GM06990 (cell line): ENCODE data around the gene CLEC4F.

Source experiments
- DNase-seq: peaks from one replicate; pipeline ENCODE4 v3.0.0-alpha.2; 2011; ENCODE audit not compliant: insufficient read length; ENCODE audit errors: extremely low read depth
- H3K27me3 ChIP-seq: replicated peaks from 2 replicates; pipeline ENCODE4 v1.6.0; 2011; ENCODE audit warnings: low read length; ENCODE audit not compliant: control insufficient read depth, insufficient read depth
- H3K36me3 ChIP-seq: 2 replicates; pipeline ENCODE4 v1.5.1; 2011; ENCODE audit warnings: low read length; ENCODE audit not compliant: control insufficient read depth, insufficient read depth
- H3K4me3 ChIP-seq: replicated peaks from 2 replicates; pipeline ENCODE4 v1.5.1; 2011; ENCODE audit warnings: low read depth, mild to moderate bottlenecking, control low read depth, low read length
- TF ChIP-seq, protein P1 (sequence below): IDR thresholded peaks from 2 replicates; pipeline ENCODE4 v1.5.1; 2011; ENCODE audit warnings: low read length, control low read depth, mild to moderate bottlenecking, inconsistent platforms; ENCODE audit not compliant: insufficient read depth, poor library complexity, severe bottlenecking

The CLEC4F gene

DNA sequence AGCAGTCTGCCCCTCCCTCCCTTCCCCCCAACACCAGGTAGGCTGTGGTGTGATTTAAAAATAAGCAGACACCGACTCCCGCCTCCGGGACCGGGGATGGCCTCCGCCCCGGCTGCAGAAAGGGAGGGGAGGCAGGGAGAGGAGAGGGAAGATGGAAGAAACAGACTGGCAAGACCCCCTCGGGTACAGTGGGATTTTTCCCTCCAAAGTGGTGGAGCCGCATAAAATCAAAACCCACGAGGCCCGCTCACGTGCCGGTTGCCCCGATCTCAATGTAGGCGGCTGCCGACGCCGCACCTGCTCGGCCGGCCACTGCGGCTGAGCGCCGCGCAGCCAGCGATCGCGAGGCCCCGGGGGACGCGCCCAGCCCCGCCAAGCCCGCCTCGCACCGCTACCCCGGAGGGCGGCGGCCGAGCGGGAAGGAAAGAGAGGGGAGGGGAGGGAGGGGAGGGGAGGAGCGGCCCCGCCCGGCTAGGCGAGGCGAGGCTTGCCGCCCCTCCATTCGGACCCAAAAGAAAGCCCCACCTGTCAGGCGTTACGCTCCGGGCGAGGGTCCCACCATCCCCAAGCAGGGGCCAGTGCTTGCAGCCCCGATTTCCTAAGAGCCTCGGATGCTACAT lies 53.2 kb downstream of the CLEC4F start:
- Histone ChIP-seq H3K27me3 (peaks cover 1% of the 10 kb centered on the region), H3K4me3 (no peak overlapping the region), H3K36me3 (no peaks in the 10 kb centered on the region)
- peak; percentile 17 for DNase-seq
- TF ChIP-seq, protein P1, sequence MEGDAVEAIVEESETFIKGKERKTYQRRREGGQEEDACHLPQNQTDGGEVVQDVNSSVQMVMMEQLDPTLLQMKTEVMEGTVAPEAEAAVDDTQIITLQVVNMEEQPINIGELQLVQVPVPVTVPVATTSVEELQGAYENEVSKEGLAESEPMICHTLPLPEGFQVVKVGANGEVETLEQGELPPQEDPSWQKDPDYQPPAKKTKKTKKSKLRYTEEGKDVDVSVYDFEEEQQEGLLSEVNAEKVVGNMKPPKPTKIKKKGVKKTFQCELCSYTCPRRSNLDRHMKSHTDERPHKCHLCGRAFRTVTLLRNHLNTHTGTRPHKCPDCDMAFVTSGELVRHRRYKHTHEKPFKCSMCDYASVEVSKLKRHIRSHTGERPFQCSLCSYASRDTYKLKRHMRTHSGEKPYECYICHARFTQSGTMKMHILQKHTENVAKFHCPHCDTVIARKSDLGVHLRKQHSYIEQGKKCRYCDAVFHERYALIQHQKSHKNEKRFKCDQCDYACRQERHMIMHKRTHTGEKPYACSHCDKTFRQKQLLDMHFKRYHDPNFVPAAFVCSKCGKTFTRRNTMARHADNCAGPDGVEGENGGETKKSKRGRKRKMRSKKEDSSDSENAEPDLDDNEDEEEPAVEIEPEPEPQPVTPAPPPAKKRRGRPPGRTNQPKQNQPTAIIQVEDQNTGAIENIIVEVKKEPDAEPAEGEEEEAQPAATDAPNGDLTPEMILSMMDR = no peak

DNA sequence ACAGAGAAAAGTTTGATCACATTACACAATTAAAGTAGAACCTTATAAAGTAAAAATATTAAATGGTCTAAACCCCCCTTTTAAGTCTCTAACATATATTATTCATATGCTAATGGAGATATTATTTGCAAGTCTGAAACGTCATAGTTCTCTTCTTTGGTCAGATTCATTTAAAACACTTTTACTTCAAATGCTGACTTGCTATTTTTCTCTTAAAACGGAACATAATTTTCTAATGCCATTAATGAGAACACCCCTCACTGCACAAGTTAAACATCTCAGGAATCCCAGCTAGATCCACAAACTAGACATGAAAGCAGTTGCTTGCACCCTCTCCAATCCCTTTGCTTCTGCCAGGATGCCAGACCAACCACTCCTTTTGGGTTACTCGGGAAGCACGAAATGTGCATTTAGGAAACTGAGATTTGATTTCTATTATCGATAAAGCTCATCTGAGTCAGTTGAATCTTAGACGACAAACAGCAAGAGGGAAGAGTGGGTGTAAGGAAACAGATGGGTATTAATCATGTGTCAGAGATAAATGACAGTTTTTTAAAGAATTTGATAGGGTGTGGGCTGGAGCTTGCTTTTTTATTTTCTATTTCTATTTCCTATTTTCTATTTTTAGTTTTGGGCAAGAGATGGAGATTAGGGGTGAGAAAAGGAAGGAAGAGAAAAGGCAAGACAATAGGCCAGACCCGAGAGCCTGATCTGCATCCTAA lies 53.9 kb downstream of the CLEC4F start:
- TF ChIP-seq, protein P1 = no peak
- H3K4me3 ChIP-seq = no peak overlapping the region
- H3K27me3 ChIP-seq = peaks cover 1% of the 10 kb centered on the region
- no peaks in the 10 kb centered on the region for H3K36me3 ChIP-seq
- no peak for DNase-seq

DNA sequence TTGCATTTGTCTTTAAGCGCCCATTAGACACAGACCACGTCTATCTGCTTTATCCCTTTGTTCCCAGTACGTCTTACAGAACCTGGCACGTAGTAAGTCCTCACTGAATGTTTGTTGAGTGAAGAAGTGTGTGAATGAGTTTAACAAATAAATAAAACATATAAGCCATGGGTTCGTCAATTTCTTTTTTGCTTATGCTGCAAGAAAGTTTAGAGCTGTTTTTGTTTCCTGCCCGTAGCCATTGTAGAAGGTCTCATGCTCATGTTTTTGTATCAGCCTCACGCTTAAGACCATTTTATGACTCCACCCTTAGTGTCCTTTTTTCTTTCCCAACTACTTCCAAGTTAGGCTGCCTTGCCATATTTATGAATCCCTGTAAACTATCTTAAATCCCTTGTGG lies 54.9 kb downstream of the CLEC4F start:
- TF ChIP-seq, protein P1 = no peak
- Histone ChIP-seq H3K4me3 (no peak overlapping the region), H3K27me3 (peaks cover 1% of the 10 kb centered on the region), H3K36me3 (no peaks in the 10 kb centered on the region)
- no peak for DNase-seq

DNA sequence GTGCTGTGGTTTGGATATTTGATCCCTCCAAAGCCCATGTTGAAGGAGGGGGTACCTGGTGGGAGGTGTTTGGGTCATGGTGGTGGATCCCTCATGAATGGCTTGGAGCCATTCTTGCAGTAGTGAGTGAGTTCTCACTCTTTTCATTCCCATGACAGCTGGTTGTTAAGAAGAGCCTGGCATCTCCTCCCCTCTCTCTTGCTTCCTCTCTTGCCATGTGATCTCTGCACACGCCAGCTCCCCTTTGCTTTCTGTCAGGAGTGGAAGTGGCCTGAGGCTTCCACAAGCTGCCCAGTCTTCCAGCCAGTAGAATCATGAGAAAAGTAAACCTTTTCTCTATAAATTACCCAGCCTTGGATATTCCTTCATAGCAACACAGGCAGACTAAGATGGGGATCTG lies 61.0 kb downstream of the CLEC4F start:
- TF ChIP-seq, protein P1 = no peak
- H3K36me3 ChIP-seq = no peaks in the 10 kb centered on the region
- H3K27me3 ChIP-seq = no peaks in the 10 kb centered on the region; the same call in 1 of the 2 replicates
- DNase-seq = no peak
- H3K4me3 ChIP-seq = no peak overlapping the region
